Activated B cell treated with CpG ODN at 0.5 μM for 24 hours (primary cell): ENCODE data around the gene CMTM7. TPM values are rescaled to one million over a fixed set of nuclear protein-coding genes. Genes with fewer than 3 reads are reported as not detected.
A peak's percentile ranks its signal among the peaks of the same experiment; 100 is the strongest.

ENCODE experiments used
- ATAC-seq: fragments of 200-7000 bp; cut with Tn5 transposase; one replicate; pipeline ENCODE4 v1.10.0; 2021; ENCODE audit warnings: low read depth, mild to moderate bottlenecking, moderate library complexity
- CTCF ChIA-PET: fragments of 350-600 bp; sonication (Branson Sonifier 250); formaldehyde crosslinking; loops from one replicate; lab custom pipeline; 2021; ENCODE audit warnings: antibody characterized with exemption; lab: Charles Lee
- POLR2A ChIA-PET: fragments of 350-600 bp; sonication (Branson Sonifier 250); formaldehyde crosslinking; loops from one replicate; lab custom pipeline; 2021; ENCODE audit warnings: antibody characterized with exemption; lab: Charles Lee
- DNase-seq: peaks from one replicate; pipeline ENCODE4 v3.0.0; 2022
- H3K27ac Mint-ChIP-seq: one replicate; pipeline ENCODE4 v1.8.0; 2020; ENCODE audit warnings: mixed read lengths
- H3K27me3 Mint-ChIP-seq: one replicate; pipeline ENCODE4 v1.8.0; 2021; ENCODE audit warnings: mixed read lengths
- H3K36me3 Mint-ChIP-seq: one replicate; pipeline ENCODE4 v1.8.0; 2021; ENCODE audit warnings: low read depth, mixed read lengths
- H3K4me1 Mint-ChIP-seq: one replicate; pipeline ENCODE4 v1.8.0; 2021; ENCODE audit warnings: mixed read lengths
- H3K4me3 Mint-ChIP-seq: one replicate; pipeline ENCODE4 v1.8.0; 2020; ENCODE audit warnings: mild to moderate bottlenecking, mixed read lengths
- H3K9me3 Mint-ChIP-seq: one replicate; pipeline ENCODE4 v1.8.0; 2020; ENCODE audit warnings: mixed read lengths
- intact Hi-C: fragments of 100-400 bp; cut with micrococcal nuclease; formaldehyde crosslinking; loops from one replicate; pipeline ENCODE4 v1.15.1; 2024
- total RNA-seq: library from RNA; stranded (reverse); gene quantifications from 2 replicates; pipeline ENCODE4 v1.2.3, GENCODE V29; 2022
- TF ChIP-seq, protein P1 (sequence below): fragments of 200-600 bp; IDR thresholded peaks from one replicate; pipeline ENCODE4 v1.8.0; 2022; ENCODE audit warnings: antibody characterized with exemption, mild to moderate bottlenecking

Gene CMTM7
- total RNA-seq, 1 donor from 2014 or later: 82.1 TPM

DNA sequence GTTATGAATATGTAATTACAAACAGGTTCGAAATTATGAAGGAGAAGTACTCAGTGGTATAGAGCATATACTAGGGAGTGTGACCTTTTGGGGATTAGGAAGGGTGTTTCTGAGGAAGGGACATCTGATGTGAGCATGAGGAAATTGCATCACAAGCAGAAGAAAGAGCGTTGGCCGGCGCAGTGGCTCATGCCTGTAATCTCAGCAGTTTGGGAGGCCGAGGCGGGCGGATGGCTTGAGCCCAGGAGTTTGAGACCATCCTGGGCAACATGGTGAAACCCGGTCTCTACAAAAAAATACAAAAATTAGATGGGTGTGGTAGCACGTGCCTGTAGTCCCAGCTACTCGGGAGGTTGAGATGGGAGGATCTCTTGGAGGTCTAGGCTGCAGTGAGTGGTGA, 6.9 kb downstream of the CMTM7 start:
- TF ChIP-seq, protein P1, sequence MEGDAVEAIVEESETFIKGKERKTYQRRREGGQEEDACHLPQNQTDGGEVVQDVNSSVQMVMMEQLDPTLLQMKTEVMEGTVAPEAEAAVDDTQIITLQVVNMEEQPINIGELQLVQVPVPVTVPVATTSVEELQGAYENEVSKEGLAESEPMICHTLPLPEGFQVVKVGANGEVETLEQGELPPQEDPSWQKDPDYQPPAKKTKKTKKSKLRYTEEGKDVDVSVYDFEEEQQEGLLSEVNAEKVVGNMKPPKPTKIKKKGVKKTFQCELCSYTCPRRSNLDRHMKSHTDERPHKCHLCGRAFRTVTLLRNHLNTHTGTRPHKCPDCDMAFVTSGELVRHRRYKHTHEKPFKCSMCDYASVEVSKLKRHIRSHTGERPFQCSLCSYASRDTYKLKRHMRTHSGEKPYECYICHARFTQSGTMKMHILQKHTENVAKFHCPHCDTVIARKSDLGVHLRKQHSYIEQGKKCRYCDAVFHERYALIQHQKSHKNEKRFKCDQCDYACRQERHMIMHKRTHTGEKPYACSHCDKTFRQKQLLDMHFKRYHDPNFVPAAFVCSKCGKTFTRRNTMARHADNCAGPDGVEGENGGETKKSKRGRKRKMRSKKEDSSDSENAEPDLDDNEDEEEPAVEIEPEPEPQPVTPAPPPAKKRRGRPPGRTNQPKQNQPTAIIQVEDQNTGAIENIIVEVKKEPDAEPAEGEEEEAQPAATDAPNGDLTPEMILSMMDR: no peak
- DNase-seq: no peak
- intact Hi-C loops: no loop called here
- ChIA-PET CTCF (interaction anchor here (1.1 to 5.1 kb wide), 6 partner anchors 16 to 102 kb away, joined by 3 to 40 read pairs (median 4); no protein-coding TSS in a partner anchor), POLR2A (interaction anchor here (0.7 kb wide), 1 partner anchor 16 kb away, joined by 3 read pairs; no protein-coding TSS in a partner anchor)
- Mint-ChIP-seq H3K27me3 (no peaks in the 10 kb centered on the region), H3K9me3 (no peaks in the 10 kb centered on the region), H3K36me3 (peaks cover 16% of the 10 kb centered on the region), H3K4me3 (no peak overlapping the region), H3K27ac (peak overlapping the region; percentile 63), H3K4me1 (peaks cover 89% of the 10 kb centered on the region)
- ATAC-seq: no peak

DNA sequence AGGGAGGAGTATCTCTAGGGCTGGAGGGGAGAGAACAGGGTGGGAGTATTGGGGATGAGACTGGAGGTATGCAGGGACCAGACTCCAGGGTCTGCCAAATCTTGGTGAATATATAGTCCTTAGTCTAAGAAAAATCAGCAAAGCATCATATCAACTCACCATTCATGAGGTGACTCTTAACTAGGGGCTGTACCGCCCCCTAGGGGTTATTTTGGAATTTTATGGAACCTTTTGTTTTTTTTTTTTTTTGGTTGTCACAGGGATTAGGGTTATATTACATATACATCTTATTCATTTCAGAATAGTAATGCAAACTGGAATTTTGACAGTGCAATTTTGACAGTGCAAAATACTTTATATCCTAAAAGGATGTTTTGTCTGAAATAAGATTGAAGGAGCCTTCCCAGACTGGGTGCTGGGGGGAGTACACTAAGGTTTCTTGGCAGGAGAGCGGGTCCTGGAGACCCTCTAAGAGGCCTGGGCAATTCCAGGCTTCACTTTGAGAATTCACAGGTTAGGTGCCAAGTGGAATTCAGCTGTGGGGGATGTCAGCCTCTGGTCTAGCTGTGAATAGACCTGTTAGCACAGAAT, 7.5 kb downstream of the CMTM7 start:
- no peaks in the 10 kb centered on the region for H3K27me3 Mint-ChIP-seq
- CTCF ChIA-PET: interaction anchor here (0.9 to 2.7 kb wide), 4 partner anchors 15 to 103 kb away, joined by 3 to 18 read pairs (median 4); no protein-coding TSS in a partner anchor
- H3K36me3 Mint-ChIP-seq: peaks cover 16% of the 10 kb centered on the region
- no peaks in the 10 kb centered on the region for H3K9me3 Mint-ChIP-seq
- intact Hi-C loops: loop anchor here (1.0 kb wide), 4 partner anchors 24 to 222 kb away; no protein-coding TSS in a partner anchor
- H3K4me3 Mint-ChIP-seq: no peak overlapping the region
- H3K4me1 Mint-ChIP-seq: peaks cover 89% of the 10 kb centered on the region
- H3K27ac Mint-ChIP-seq: peak overlapping the region; percentile 73
- ATAC-seq: peak; percentile 28
- DNase-seq: no peak
- POLR2A ChIA-PET: interaction anchor here (1.8 kb wide), 1 partner anchor 15 kb away, joined by 5 read pairs; no protein-coding TSS in a partner anchor
- TF ChIP-seq, protein P1: peak; percentile 24

DNA sequence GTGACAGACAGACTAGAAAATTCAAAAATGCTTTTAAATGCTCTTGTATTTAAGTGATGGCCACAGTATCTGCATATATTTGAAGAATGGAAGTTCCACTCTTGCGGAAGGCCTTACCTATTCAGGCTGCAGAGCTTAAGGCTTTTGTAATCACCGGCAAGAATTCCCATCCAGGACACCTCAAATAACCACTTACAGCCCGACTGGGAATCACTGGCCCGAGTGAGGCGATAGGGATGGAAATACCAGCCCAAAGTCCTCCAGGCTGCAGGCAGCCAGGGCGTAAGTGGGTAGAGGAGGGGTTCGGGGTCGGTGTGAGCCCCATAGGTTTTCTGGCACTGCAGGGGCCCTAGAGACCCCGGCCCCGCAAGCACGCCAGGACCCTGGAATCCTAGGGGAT, 9.5 kb downstream of the CMTM7 start:
- TF ChIP-seq, protein P1: no peak
- ATAC-seq (no peak), DNase-seq (no peak)
- Mint-ChIP-seq H3K4me1 (peaks cover 86% of the 10 kb centered on the region), H3K36me3 (peaks cover 24% of the 10 kb centered on the region), H3K27me3 (no peaks in the 10 kb centered on the region), H3K9me3 (no peaks in the 10 kb centered on the region), H3K4me3 (peak overlapping the region; percentile 89), H3K27ac (peak overlapping the region; percentile 86)
- ChIA-PET CTCF (interaction anchor here (0.7 to 2.7 kb wide), 7 partner anchors 13 to 67 kb away, joined by 3 to 18 read pairs (median 3); no protein-coding TSS in a partner anchor), POLR2A (interaction anchor here (0.7 to 1.8 kb wide), 6 partner anchors 10 to 67 kb away, joined by 3 to 11 read pairs (median 4); partner anchors contain the start of gene CMTM7)
- intact Hi-C loops: loop anchor here (1.0 to 10.0 kb wide), 5 partner anchors 9 to 866 kb away; partner anchors contain the start of gene STT3B

DNA sequence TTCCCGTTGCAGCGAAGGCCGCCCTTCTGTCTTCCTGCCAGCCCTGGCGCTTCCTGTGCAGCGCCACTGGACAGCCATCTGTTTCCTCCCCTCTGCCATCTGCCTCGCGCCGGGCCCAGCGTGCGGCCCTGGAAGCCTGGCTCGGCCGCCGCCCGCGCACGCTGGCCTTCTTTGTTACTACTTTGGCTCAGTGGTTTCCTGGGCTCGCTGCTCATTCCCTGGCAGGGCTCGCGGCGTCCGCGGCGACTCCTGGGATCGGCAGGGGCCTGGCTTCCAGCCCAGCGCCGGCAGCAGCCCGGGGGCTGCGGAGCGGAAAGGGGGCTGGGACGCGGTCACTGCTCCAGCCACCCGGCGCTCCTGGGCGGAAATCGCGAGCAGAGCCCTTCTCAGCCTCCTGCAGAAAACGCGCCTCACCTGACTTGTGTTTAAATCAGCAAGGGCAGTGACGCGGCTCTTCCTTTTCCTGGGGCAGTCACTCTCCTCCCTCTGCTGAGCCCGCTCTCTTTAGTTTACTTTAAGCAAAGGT, 10.0 kb downstream of the CMTM7 start:
- peaks cover 86% of the 10 kb centered on the region for H3K4me1 Mint-ChIP-seq
- peak overlapping the region; percentile 89 for H3K4me3 Mint-ChIP-seq
- peak overlapping the region; percentile 97 for H3K27ac Mint-ChIP-seq
- ChIA-PET CTCF (interaction anchor here (1.0 to 3.2 kb wide), 5 partner anchors 13 to 66 kb away, joined by 3 to 20 read pairs (median 9); no protein-coding TSS in a partner anchor), POLR2A (interaction anchor here (0.7 to 1.9 kb wide), 8 partner anchors 10 to 66 kb away, joined by 3 to 11 read pairs (median 6); partner anchors contain the start of gene CMTM7)
- no peaks in the 10 kb centered on the region for H3K9me3 Mint-ChIP-seq
- TF ChIP-seq, protein P1: no peak
- H3K36me3 Mint-ChIP-seq: peaks cover 24% of the 10 kb centered on the region
- ATAC-seq (peak; percentile 71), DNase-seq (peak; percentile 45)
- intact Hi-C loops: loop anchor here (1.0 to 10.0 kb wide), 5 partner anchors 9 to 867 kb away; partner anchors contain the start of gene STT3B
- H3K27me3 Mint-ChIP-seq: no peaks in the 10 kb centered on the region
